CD14-positive monocyte (primary cell): Measurements from ENCODE around the gene ZYX. TPM values are rescaled to one million over a fixed set of nuclear protein-coding genes. Genes with fewer than 3 reads are reported as not detected.

ENCODE experiments used
- DNase-seq, 3 donors: peaks; one replicate each; pipeline ENCODE4 v3.0.0-alpha.2; 2011 to 2022
- H2AFZ ChIP-seq: 2 replicates; pipeline ENCODE4 v1.6.0; 2012; ENCODE audit warnings: mild to moderate bottlenecking, low read depth, low read length, inconsistent platforms; ENCODE audit not compliant: insufficient read depth, poor library complexity, severe bottlenecking
- H3K27ac ChIP-seq, 2 donors: 1 replicate in 1 of 2; 2 replicates in 1 of 2; pipeline ENCODE4 v1.5.1; 2012 to 2013; ENCODE audit warnings: low read length in 2 of 2, control low read depth in 1 of 2, inconsistent platforms in 1 of 2, low read depth in 1 of 2, mild to moderate bottlenecking in 1 of 2
- H3K27me3 ChIP-seq, 2 donors: one replicate each; pipeline versions ENCODE4 v1.6.0 to v1.6.1; 2011 to 2013; ENCODE audit warnings: low read length in 2 of 2; ENCODE audit not compliant: control insufficient read depth in 2 of 2, insufficient read depth in 2 of 2
- H3K36me3 ChIP-seq, 2 donors: replicated peaks in 1 of 2; 1 replicate in 1 of 2; 2 replicates in 1 of 2; pipeline versions ENCODE4 v1.5.1 to v1.6.1; 2012 to 2013; ENCODE audit warnings: low read length in 2 of 2, control low read depth in 1 of 2, inconsistent platforms in 1 of 2, mild to moderate bottlenecking in 1 of 2; ENCODE audit not compliant: insufficient read depth in 2 of 2, control insufficient read depth in 1 of 2
- H3K4me1 ChIP-seq, 2 donors: 1 replicate in 1 of 2; 2 replicates in 1 of 2; pipeline versions ENCODE4 v1.5.1 to v1.6.1; 2012 to 2013; ENCODE audit warnings: low read length in 2 of 2, control low read depth in 1 of 2, inconsistent platforms in 1 of 2, mild to moderate bottlenecking in 1 of 2, moderate library complexity in 1 of 2; ENCODE audit not compliant: insufficient read depth in 2 of 2, control insufficient read depth in 1 of 2
- H3K4me2 ChIP-seq: replicated peaks from 2 replicates; pipeline ENCODE3; 2012; ENCODE audit warnings: low read length, moderate library complexity, mild to moderate bottlenecking; ENCODE audit not compliant: poor library complexity, severe bottlenecking; ENCODE audit errors: extremely low read depth
- H3K4me3 ChIP-seq, 3 experiments: fragments of 200-600 bp in 1 of 3; sonication (generic) in 1 of 3; replicated peaks in 1 of 3; 1 replicate in 2 of 3; 2 replicates in 1 of 3; pipeline ENCODE4 v1.5.1; 2011 to 2013; ENCODE audit warnings: low read length in 3 of 3, mild to moderate bottlenecking in 3 of 3, control low read depth in 2 of 3, low read depth in 2 of 3, inconsistent platforms in 1 of 3, moderate library complexity in 1 of 3
- H3K79me2 ChIP-seq: 2 replicates; pipeline ENCODE4 v1.6.0; 2012; ENCODE audit warnings: mild to moderate bottlenecking, control low read depth, inconsistent platforms, low read length, moderate library complexity; ENCODE audit not compliant: insufficient read depth
- H3K9ac ChIP-seq: 2 replicates; pipeline ENCODE4 v1.6.0; 2017; ENCODE audit warnings: low read length, mild to moderate bottlenecking; ENCODE audit not compliant: insufficient read depth, poor library complexity, severe bottlenecking
- H3K9me3 ChIP-seq, 2 donors: replicated peaks in 1 of 2; 1 replicate in 1 of 2; 2 replicates in 1 of 2; pipeline versions ENCODE4 v1.5.1 to v1.6.1; 2012 to 2013; ENCODE audit warnings: low read length in 2 of 2, control low read depth in 1 of 2; ENCODE audit not compliant: control insufficient read depth in 1 of 2, insufficient read depth in 1 of 2
- H4K20me1 ChIP-seq: 2 replicates; pipeline ENCODE4 v1.6.0; 2012; ENCODE audit warnings: mild to moderate bottlenecking, low read length, control low read depth, moderate library complexity; ENCODE audit not compliant: insufficient read depth
- H3K27ac Mint-ChIP-seq, 7 donors: one replicate each; pipeline ENCODE4 v1.8.0; 2020; ENCODE audit warnings: mild to moderate bottlenecking in 7 of 7, mixed read lengths in 7 of 7, moderate library complexity in 6 of 7, inconsistent platforms in 2 of 7
- H3K27me3 Mint-ChIP-seq, 3 donors: one replicate each; pipeline ENCODE4 v1.8.0; 2021 to 2022; ENCODE audit warnings: low read depth in 3 of 3, mild to moderate bottlenecking in 3 of 3, mixed read lengths in 3 of 3, moderate library complexity in 3 of 3, inconsistent platforms in 1 of 3
- H3K36me3 Mint-ChIP-seq, 2 donors: one replicate each; pipeline ENCODE4 v1.8.0; 2020; ENCODE audit warnings: mixed read lengths in 2 of 2, inconsistent platforms in 1 of 2, mild to moderate bottlenecking in 1 of 2
- H3K4me1 Mint-ChIP-seq: one replicate; pipeline ENCODE4 v1.8.0; 2020; ENCODE audit warnings: mild to moderate bottlenecking, mixed read lengths
- H3K4me3 Mint-ChIP-seq, 2 donors: one replicate each; pipeline ENCODE4 v1.8.0; 2020; ENCODE audit warnings: mild to moderate bottlenecking in 2 of 2, mixed read lengths in 2 of 2, moderate library complexity in 1 of 2
- H3K9me3 Mint-ChIP-seq, 7 donors: one replicate each; pipeline ENCODE4 v1.8.0; 2020 to 2022; ENCODE audit warnings: mixed read lengths in 7 of 7, mild to moderate bottlenecking in 6 of 7, moderate library complexity in 6 of 7, inconsistent platforms in 2 of 7
- CTCF ChIP-seq: fragments of 200-600 bp; IDR thresholded peaks from one replicate; pipeline ENCODE4 v1.8.0; 2022; ENCODE audit warnings: antibody characterized with exemption, mild to moderate bottlenecking
- WGBS: methylation state at CpG from one replicate; pipeline ENCODE4 v1.1.5; 2013; ENCODE audit warnings: missing lambda C conversion rate; ENCODE audit not compliant: insufficient coverage; 5-methylcytosine and 5-hydroxymethylcytosine counted together
- intact Hi-C, 2 donors: fragments of 100-400 bp; cut with micrococcal nuclease; formaldehyde crosslinking; loops; one replicate each; pipeline versions ENCODE4 v1.15.0 to v1.15.1; 2023
- polyA plus RNA-seq, 3 donors: library from polyadenylated mRNA; depleted of rRNA in 1 of 3; unstranded in 2 of 3; stranded (reverse) in 1 of 3; fragments of 300-500 nt in 2 of 3; fragments of >200 nt in 1 of 3; fragmentation: Illumina TruSeq in 2 of 3; gene quantifications; 1 replicate in 2 of 3; 2 replicates in 1 of 3; pipeline ENCODE4 v1.2.3, GENCODE V29; 2012 to 2021

ZYX gene
- polyA plus RNA-seq, 3 donors = 198 to 417 (median 331) TPM

GRCh38 chr7:143408252-143408685 is 27.1 kb downstream of the ZYX start:
- Histone ChIP-seq H3K4me1 (peaks cover 59 to 61% of the 10 kb centered on the region in 2 donors), H3K27me3 (no peaks in the 10 kb centered on the region), H3K4me3 (peak overlapping the region in 2 of 3 experiments; percentile 5 to 64), H3K36me3 (no peaks in the 10 kb centered on the region), H4K20me1 (no peaks in the 10 kb centered on the region), H3K9me3 (no peaks in the 10 kb centered on the region), H3K9ac (peak overlapping the region; percentile 15), H3K27ac (peak overlapping the region in 1 of 2 donors; percentile 16), H3K79me2 (peaks cover 38% of the 10 kb centered on the region), H2AFZ (peak overlapping the region; percentile 55), H3K4me2 (peak overlapping the region; percentile 83)
- no peak for DNase-seq
- Mint-ChIP-seq H3K27ac (peak overlapping the region in 3 of 7 donors; percentile 10 to 70 (median 30)), H3K4me1 (peaks cover 63% of the 10 kb centered on the region), H3K9me3 (peaks cover 0 to 2% (median 0%) of the 10 kb centered on the region in 7 donors), H3K36me3 (peaks cover 0 to 2% of the 10 kb centered on the region in 2 donors), H3K4me3 (peak overlapping the region; percentile 67 to 88), H3K27me3 (peaks cover 0 to 3% (median 0%) of the 10 kb centered on the region in 3 donors)
- WGBS = 2% methylated on average over 11 of the region's 20 CpGs
- intact Hi-C loops = loop anchor here in 1 of 2 donors (10.0 kb wide), 1 partner anchor 93 kb away; the partner anchor contains the start of gene CLCN1
- no peak for TF ChIP-seq CTCF

- peaks cover 0 to 3% (median 0%) of the 10 kb centered on the region in 3 donors for H3K27me3 Mint-ChIP-seq
- 40% methylated on average over 5 of the region's 39 CpGs for WGBS
- peak within 1 kb of the TSS; percentile 75 to 88 for H3K4me3 Mint-ChIP-seq
- intact Hi-C loops = loop anchor here in 1 of 2 donors (10.0 kb wide), 1 partner anchor 94 kb away; the partner anchor contains the start of gene CLCN1
- H2AFZ ChIP-seq = peak within 1 kb of the TSS; percentile 55
- peaks cover 63 to 65% of the 10 kb centered on the region in 2 donors for H3K4me1 ChIP-seq
- H3K27ac ChIP-seq = peak within 1 kb of the TSS in 1 of 2 donors; percentile 80
- no peaks in the 10 kb centered on the region for H3K9me3 ChIP-seq
- peak within 1 kb of the TSS; percentile 83 for H3K4me2 ChIP-seq
- H3K27me3 ChIP-seq = no peaks in the 10 kb centered on the region
- H3K36me3 Mint-ChIP-seq = peaks cover 0 to 2% of the 10 kb centered on the region in 2 donors
- peaks cover 68% of the 10 kb centered on the region for H3K4me1 Mint-ChIP-seq
- peak in 2 of 3 donors; percentile 26 to 33 for DNase-seq
- peak; percentile 35 for TF ChIP-seq CTCF
- H3K27ac Mint-ChIP-seq = peak within 1 kb of the TSS; percentile 70 to 96 (median 88)
- H3K36me3 ChIP-seq = no peaks in the 10 kb centered on the region
- H3K4me3 ChIP-seq = peak within 1 kb of the TSS; percentile 17 to 73 (median 37)
- H3K9ac ChIP-seq = peak within 1 kb of the TSS; percentile 19
- H4K20me1 ChIP-seq = no peaks in the 10 kb centered on the region
- H3K79me2 ChIP-seq = peaks cover 38% of the 10 kb centered on the region
- H3K9me3 Mint-ChIP-seq = peaks cover 0 to 2% (median 0%) of the 10 kb centered on the region in 7 donors
Observed at GRCh38 chr7:143408686-143409561, 27.8 kb downstream of the ZYX start, which contains the start of gene EPHA1. TSS of gene EPHA1 (minus strand) at chr7:143408856. CDS start at chr7:143408805, 51 bp downstream.
